ENCODE measurements around the gene ZNF780A.

GRCh38 chr19:40119380-40119779 is 28.6 kb upstream of the ZNF780A start:
- TF ChIP-seq REST (IDR thresholded peaks at IDR 0.05; ENCODE audit: low read depth): no peak
- TF ChIP-seq TAF1 (IDR thresholded peaks at IDR 0.05; ENCODE audit: low read depth): no peak
- no peak for TF ChIP-seq ZBTB7A (IDR thresholded peaks at IDR 0.05; ENCODE audit: low read depth)
- TF ChIP-seq CEBPB (IDR thresholded peaks at IDR 0.05): no peak
- no peak for TF ChIP-seq EP300 (IDR thresholded peaks at IDR 0.05; ENCODE audit: borderline replicate concordance)
- no peak for TF ChIP-seq MAX (IDR thresholded peaks at IDR 0.05)
- no peak for TF ChIP-seq RAD21 (IDR thresholded peaks at IDR 0.05; ENCODE audit: low read depth)
- no peak for TF ChIP-seq USF1 (IDR thresholded peaks at IDR 0.05)
